GM13977 (cell line): ENCODE data around the gene SUOX.
"Not testable (repeated sequence)": the region's sequence is repeated elsewhere in the genome, so short reads cannot be mapped to it uniquely, and the experiment has no call there.

ENCODE experiments used
- DNase-seq: peaks from one replicate; pipeline ENCODE4 v3.0.0; 2012; ENCODE audit warnings: low spot score
- CTCF ChIP-seq: IDR thresholded peaks from 2 replicates; pipeline ENCODE4 v1.5.1; 2012; ENCODE audit warnings: mild to moderate bottlenecking, control low read depth; ENCODE audit not compliant: insufficient read depth; ENCODE audit errors: extremely low read depth, missing control alignments
- in situ Hi-C: fragments of 300-500 bp; cut with MboI; formaldehyde crosslinking; loops from one replicate; pipeline ENCODE4 v1.12.0; 2022; ENCODE audit warnings: low sequenced_read_pairs, low pct_unique_long_range_greater_than_20kb, mixed read lengths, inconsistent platforms; ENCODE audit not compliant: unreplicated experiment

SUOX gene

GRCh38 chr12:55972911-55973598 lies 24.0 kb upstream of the SUOX start:
- TF ChIP-seq CTCF: no peak
- in situ Hi-C loops: no loop called here
- no peak for DNase-seq

DNA sequence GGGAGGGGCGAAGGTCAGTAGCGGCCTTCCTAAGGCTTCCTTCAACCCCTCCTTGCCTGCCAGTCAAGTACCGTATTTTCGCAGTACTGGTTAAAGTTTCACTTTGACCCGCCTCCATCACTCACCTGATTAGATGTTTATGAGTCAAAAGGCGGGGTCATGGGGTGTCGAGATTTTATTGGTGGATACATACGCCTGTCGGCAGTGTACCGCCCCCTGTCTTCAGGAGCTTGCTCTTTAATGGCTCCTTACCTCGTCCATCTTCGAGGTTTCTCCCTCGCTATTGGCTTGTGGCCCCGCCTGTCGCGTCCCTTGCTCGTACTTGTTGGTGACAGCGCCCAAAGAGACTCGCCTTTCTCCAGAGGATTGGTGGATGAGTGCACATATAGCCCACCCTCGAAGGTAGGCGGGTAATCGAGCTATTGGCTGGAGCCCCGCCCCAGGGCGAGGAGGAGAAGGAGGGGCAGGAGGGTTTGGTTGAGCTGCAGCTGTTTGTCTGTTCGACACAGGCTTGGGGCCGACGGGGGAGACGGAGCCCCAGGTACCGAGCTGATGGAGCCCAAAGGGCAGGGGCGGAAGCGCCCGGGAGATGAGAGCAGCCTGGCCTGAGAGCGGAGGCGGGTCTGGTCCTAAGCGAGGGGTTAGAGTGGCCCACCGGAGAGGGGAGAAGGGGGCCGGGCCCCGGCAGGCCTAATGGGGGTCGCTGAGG lies 23.3 kb upstream of the SUOX start, which contains the start of gene RAB5B:
TSS of gene RAB5B (plus strand) at position 480 of the 709 bp plus-strand sequence. CDS start 12,883 bp downstream, outside the sequence.
- in situ Hi-C loops: no loop called here
- peak; percentile 96 for DNase-seq
- no peak for TF ChIP-seq CTCF

- no peak for TF ChIP-seq CTCF
- peak; percentile 45 for DNase-seq
- in situ Hi-C loops: no loop called here
Observed at GRCh38 chr12:55974308-55974730, 22.8 kb upstream of the SUOX start.

DNA sequence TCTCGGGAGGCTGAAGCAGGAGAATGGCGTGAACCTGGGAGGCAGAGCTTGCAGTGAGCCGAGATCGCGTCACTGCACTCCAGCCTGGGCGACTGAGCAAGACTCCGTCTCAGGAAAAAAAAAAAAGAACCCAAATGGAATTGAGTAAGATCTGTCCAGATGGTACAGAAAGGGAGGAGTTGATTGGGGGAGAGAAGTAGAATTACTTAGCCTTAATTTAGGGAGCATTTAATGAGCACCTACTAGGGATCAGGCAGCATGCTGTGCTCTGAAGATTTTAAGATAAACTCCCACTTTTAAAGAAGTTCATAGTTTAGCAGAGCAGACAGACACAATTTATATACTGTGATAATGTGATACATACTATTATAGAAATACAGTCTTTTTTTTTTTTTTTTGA lies 18.7 kb upstream of the SUOX start:
- in situ Hi-C loops: no loop called here
- no peak for DNase-seq
- no peak for TF ChIP-seq CTCF

GRCh38 chr12:55979069-55979468 lies 18.0 kb upstream of the SUOX start:
- no peak for TF ChIP-seq CTCF
- in situ Hi-C loops: no loop called here
- DNase-seq: no peak

DNA sequence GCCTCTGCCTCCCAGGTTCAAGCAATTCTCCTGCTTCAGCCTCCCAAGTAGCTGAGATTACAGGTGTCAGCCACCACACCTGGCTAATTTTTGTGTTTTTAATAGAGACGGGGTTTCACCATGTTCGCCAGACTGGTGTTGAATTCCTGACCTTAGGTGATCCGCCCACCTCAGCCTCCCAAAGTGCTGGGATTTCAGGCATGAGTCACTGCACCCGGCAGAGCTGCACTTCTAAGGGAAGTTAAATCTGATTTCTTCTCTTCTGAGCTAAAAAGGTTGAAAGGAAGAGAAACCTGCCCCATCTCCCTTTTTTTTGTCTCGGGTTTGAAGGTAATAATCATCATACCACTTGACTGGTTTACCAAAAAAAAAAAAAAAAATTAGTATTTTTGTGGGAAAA lies 15.2 kb upstream of the SUOX start:
- in situ Hi-C loops, DNase-seq: not testable (repeated sequence)

DNA sequence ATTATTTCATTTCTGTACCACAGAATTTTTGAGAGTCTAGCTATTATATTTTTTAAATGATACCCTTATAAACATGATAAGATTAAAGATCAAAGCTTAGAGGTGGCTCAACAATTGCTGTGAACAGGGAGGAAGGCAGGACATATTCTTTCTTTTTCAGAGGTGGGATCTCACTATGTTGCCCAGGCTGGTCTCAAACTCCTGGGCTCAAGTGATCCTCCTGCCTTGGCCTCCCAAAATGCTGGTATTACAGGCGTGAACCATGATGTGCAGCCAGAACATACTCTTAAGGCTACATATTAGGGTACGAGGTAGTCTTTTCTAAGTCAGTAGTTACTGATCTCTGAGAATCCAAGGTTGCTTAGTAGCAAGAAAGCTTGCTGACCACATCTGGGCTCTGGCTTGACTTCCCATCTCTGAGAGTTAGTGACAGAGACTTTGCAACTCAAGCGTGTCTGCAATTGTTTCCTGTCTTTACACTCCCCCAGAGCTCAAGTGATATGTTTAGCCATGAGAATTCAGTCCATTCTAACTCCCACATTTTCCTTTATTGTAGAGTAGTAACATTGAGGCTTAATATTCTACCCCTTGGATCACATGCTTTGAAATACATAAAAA lies 14.6 kb upstream of the SUOX start:
- in situ Hi-C loops: no loop called here
- peak; percentile 68 for DNase-seq
- TF ChIP-seq CTCF: no peak
